HepG2 (cell line): ENCODE results near the gene PTPN3. TPM values are rescaled to one million over a fixed set of nuclear protein-coding genes. Genes with fewer than 3 reads are reported as not detected.

Source experiments
- AKAP8 ChIP-seq: sonication (generic); formaldehyde crosslinking; IDR thresholded peaks from 2 replicates; pipeline ENCODE4 v1.5.1; 2020; ENCODE audit warnings: mild to moderate bottlenecking, missing genetic modification reagents
- FOSL2 ChIP-seq: sonication (generic); formaldehyde crosslinking; IDR thresholded peaks from 2 replicates; pipeline ENCODE4 v1.4.0; 2020; ENCODE audit warnings: missing genetic modification reagents
- NFYB ChIP-seq: sonication (generic); formaldehyde crosslinking; IDR thresholded peaks from 2 replicates; pipeline ENCODE4 v1.4.0; 2020; ENCODE audit warnings: missing genetic modification reagents
- PRPF4 ChIP-seq: fragments of 200-400 bp; formaldehyde crosslinking; IDR thresholded peaks from 2 replicates; pipeline ENCODE4 v1.6.1; 2016; ENCODE audit warnings: low read length, low read depth; ENCODE audit not compliant: poor library complexity, severe bottlenecking
- RCOR2 ChIP-seq: IDR thresholded peaks from 2 replicates; pipeline ENCODE4 v1.6.1; 2016; ENCODE audit warnings: missing biosample characterization, missing genetic modification reagents
- RERE ChIP-seq: IDR thresholded peaks from 2 replicates; pipeline ENCODE4 v1.6.1; 2016; ENCODE audit warnings: low read depth, missing genetic modification reagents, missing compliant biosample characterization
- SP140L ChIP-seq: sonication (generic); formaldehyde crosslinking; IDR thresholded peaks from 2 replicates; pipeline ENCODE4 v1.4.0; 2020; ENCODE audit warnings: missing genetic modification reagents, borderline replicate concordance
- TCF7 ChIP-seq: sonication (generic); IDR thresholded peaks from 2 replicates; pipeline ENCODE4 v1.6.1; 2016; ENCODE audit warnings: antibody characterized with exemption, low read depth
- USF2 ChIP-seq, 2 experiments: sonication (generic) in 1 of 2; formaldehyde crosslinking in 1 of 2; IDR thresholded peaks; 2 replicates each; pipeline versions ENCODE4 v1.5.1 to v1.6.1; 2011 to 2020; ENCODE audit warnings: borderline replicate concordance in 1 of 2, low read depth in 1 of 2, low read length in 1 of 2, mild to moderate bottlenecking in 1 of 2, missing genetic modification reagents in 1 of 2, moderate library complexity in 1 of 2
- ZBTB20 ChIP-seq: sonication (generic); formaldehyde crosslinking; IDR thresholded peaks from 2 replicates; pipeline ENCODE4 v1.8.1; 2023; ENCODE audit warnings: missing genetic modification reagents, low read depth, mild to moderate bottlenecking, borderline replicate concordance
- ZNF615 ChIP-seq: sonication (generic); formaldehyde crosslinking; IDR thresholded peaks from 2 replicates; pipeline ENCODE4 v1.5.0; 2020; ENCODE audit warnings: mild to moderate bottlenecking, missing genetic modification reagents, borderline replicate concordance
- ZSCAN25 ChIP-seq: sonication (generic); formaldehyde crosslinking; IDR thresholded peaks from 2 replicates; pipeline ENCODE4 v1.8.0; 2022; ENCODE audit warnings: mild to moderate bottlenecking, missing genetic modification reagents
- polyA plus RNA-seq, 8 experiments: library from polyadenylated mRNA; depleted of rRNA in 3 of 8; stranded (reverse) in 7 of 8; unstranded in 1 of 8; fragments of >200 nt; fragmentation: Illumina TruSeq in 4 of 8; extraction: Trizol in 4 of 8; gene quantifications; 2 replicates each; pipeline versions ENCODE4 v1.2.1 to v1.2.3, GENCODE V29; 2011 to 2016; ENCODE audit warnings: low read depth in 4 of 8, missing spikeins in 1 of 8, mixed read lengths in 1 of 8; ENCODE audit not compliant: insufficient read depth in 1 of 8
- total RNA-seq, 5 experiments: library from RNA; depleted of rRNA; stranded (reverse); fragments of >200 nt; fragmentation: Illumina TruSeq; extraction: Trizol; gene quantifications; 2 replicates each; pipeline ENCODE4 v1.2.3, GENCODE V29; 2016; ENCODE audit warnings: low read depth in 1 of 5
- TF ChIP-seq, protein P1 (sequence below): sonication (generic); formaldehyde crosslinking; IDR thresholded peaks from 2 replicates; pipeline ENCODE4 v1.9.0; 2021; ENCODE audit warnings: missing genetic modification reagents, borderline replicate concordance
- TF ChIP-seq, protein P2 (sequence below): sonication (generic); formaldehyde crosslinking; IDR thresholded peaks from 2 replicates; pipeline ENCODE4 v1.4.0; 2020; ENCODE audit warnings: missing genetic modification reagents

Gene PTPN3
- total and polyA plus RNA-seq, 2 of the 13 experiments (the other 11 are each of a cell fraction or from before 2014, with no cell fraction given), result 5.6 to 20.5 TPM

DNA sequence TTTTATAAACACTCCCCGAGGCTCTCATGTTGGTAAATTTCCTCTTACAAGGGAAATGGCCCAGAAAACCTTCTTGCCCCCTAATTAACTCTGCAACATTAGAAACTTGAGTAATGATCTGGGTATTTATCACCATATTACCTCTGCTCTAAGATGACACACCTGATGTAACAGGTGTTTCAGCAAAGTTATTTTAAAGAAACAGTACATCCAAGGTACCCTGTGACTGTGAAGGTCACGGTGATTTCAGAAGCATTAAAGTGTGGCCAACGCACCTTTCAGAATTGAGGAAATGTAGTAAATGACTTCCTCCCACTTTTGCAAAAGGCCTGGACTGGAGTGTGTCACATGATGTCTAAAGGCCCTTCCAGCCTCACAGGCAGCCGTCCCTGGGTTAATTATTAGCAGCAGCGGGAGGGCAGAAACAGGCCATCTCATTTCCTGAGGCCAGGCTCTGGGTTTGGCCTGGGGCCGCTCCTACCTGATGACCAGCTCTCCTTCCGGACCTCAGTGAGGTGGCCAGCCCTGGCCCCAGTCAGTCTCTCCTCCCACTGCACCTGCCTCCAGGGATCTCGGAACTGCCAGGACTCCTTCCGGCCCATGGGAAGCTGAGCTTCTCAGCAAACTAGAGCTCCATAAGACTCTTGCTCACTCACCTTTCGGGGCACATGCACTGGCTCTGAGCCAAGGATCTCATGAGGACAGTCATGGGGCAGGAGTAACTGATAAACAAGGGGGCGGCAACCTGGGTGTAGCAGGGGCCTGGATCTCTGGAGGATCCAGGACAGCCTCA is 20.7 kb downstream of the PTPN3 start (continued):
- 0 out of 2 replicates have a peak, but pooled peaks have one; percentile 29 for TF ChIP-seq RCOR2 (CRISPR knock-in tag)
- TF ChIP-seq, protein P1, sequence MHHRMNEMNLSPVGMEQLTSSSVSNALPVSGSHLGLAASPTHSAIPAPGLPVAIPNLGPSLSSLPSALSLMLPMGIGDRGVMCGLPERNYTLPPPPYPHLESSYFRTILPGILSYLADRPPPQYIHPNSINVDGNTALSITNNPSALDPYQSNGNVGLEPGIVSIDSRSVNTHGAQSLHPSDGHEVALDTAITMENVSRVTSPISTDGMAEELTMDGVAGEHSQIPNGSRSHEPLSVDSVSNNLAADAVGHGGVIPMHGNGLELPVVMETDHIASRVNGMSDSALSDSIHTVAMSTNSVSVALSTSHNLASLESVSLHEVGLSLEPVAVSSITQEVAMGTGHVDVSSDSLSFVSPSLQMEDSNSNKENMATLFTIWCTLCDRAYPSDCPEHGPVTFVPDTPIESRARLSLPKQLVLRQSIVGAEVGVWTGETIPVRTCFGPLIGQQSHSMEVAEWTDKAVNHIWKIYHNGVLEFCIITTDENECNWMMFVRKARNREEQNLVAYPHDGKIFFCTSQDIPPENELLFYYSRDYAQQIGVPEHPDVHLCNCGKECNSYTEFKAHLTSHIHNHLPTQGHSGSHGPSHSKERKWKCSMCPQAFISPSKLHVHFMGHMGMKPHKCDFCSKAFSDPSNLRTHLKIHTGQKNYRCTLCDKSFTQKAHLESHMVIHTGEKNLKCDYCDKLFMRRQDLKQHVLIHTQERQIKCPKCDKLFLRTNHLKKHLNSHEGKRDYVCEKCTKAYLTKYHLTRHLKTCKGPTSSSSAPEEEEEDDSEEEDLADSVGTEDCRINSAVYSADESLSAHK (CRISPR knock-in tag), result no peak
- TF ChIP-seq SP140L (CRISPR knock-in tag), result no peak
- peak; percentile 62; the same call in 1 of the 2 replicates for TF ChIP-seq FOSL2
- peak; percentile 79; the same call in 1 of the 2 replicates for TF ChIP-seq ZBTB20 (CRISPR knock-in tag)
- no peak for TF ChIP-seq PRPF4
- TF ChIP-seq ZSCAN25 (CRISPR knock-in tag), result peak; percentile 74; the same call in 1 of the 2 replicates
- TF ChIP-seq AKAP8 (CRISPR knock-in tag), result no peak; the same call in 1 of the 2 replicates
- TF ChIP-seq ZNF615 (CRISPR knock-in tag), result no peak
- no peak; the same call in 1 of the 2 replicates for TF ChIP-seq TCF7
- peak; percentile 14; the same call in 1 of the 2 replicates for TF ChIP-seq RERE (CRISPR knock-in tag)
- TF ChIP-seq USF2 (IDR thresholded peaks at IDR 0.05; ENCODE audit: low read depth, low read length), result peak; percentile 82
- peak; percentile 91; the same call in 1 of the 2 replicates for TF ChIP-seq USF2 (CRISPR knock-in tag; IDR thresholded peaks at IDR 0.05; ENCODE audit: borderline replicate concordance)
- no peak for TF ChIP-seq NFYB (CRISPR knock-in tag)
- TF ChIP-seq, protein P2, sequence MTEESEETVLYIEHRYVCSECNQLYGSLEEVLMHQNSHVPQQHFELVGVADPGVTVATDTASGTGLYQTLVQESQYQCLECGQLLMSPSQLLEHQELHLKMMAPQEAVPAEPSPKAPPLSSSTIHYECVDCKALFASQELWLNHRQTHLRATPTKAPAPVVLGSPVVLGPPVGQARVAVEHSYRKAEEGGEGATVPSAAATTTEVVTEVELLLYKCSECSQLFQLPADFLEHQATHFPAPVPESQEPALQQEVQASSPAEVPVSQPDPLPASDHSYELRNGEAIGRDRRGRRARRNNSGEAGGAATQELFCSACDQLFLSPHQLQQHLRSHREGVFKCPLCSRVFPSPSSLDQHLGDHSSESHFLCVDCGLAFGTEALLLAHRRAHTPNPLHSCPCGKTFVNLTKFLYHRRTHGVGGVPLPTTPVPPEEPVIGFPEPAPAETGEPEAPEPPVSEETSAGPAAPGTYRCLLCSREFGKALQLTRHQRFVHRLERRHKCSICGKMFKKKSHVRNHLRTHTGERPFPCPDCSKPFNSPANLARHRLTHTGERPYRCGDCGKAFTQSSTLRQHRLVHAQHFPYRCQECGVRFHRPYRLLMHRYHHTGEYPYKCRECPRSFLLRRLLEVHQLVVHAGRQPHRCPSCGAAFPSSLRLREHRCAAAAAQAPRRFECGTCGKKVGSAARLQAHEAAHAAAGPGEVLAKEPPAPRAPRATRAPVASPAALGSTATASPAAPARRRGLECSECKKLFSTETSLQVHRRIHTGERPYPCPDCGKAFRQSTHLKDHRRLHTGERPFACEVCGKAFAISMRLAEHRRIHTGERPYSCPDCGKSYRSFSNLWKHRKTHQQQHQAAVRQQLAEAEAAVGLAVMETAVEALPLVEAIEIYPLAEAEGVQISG, result peak; percentile 75
